Activated CD8-positive, alpha-beta memory T cell treated with anti-CD3 and anti-CD28 coated beads, Interleukin-2, amount 50 U/mL, for 1 hour (primary cell): ENCODE measurements around the gene PANX1.

Experiments used
- DNase-seq: peaks from one replicate; pipeline ENCODE4 v3.0.0-alpha.2; 2020; ENCODE audit errors: extremely low read depth

PANX1 gene

DNA sequence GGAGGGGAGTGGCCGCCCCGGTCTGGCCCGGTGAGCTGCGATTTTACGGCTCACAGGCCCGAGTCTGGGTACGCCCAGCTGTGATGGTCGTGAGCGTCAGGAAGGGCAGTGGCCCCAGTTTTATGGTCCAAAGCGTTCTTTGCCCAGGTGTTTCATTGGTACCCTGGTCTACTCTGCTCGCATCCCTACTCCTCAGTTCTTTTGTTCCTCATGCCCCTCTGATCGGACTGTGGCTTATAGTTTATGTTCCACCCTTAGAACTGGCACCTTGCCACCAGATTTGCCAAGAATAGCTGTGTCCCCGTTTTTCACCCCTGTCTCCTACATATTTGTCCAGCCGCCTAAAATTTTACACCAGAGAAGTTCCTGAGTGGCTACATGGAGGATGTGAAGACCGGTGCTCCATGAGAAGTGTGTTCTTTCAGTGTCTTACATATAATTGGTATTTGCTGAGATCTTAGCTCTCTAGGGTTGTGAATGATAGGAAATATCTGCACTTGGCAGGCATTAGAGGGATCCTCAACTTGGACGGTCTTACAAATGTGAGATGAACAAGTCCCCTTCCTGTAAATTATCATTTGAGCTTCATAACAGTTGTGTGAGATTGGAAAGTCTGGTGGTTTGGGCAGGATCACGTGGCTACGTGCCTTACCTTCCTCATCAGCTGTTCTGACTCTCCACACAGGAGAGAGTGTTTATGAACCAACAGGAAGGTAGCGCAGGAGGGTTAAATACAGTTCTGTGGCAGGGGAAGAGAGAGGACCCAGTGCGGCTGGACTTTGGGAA lies 1.1 kb downstream of the PANX1 start:
- DNase-seq, result no peak

DNA sequence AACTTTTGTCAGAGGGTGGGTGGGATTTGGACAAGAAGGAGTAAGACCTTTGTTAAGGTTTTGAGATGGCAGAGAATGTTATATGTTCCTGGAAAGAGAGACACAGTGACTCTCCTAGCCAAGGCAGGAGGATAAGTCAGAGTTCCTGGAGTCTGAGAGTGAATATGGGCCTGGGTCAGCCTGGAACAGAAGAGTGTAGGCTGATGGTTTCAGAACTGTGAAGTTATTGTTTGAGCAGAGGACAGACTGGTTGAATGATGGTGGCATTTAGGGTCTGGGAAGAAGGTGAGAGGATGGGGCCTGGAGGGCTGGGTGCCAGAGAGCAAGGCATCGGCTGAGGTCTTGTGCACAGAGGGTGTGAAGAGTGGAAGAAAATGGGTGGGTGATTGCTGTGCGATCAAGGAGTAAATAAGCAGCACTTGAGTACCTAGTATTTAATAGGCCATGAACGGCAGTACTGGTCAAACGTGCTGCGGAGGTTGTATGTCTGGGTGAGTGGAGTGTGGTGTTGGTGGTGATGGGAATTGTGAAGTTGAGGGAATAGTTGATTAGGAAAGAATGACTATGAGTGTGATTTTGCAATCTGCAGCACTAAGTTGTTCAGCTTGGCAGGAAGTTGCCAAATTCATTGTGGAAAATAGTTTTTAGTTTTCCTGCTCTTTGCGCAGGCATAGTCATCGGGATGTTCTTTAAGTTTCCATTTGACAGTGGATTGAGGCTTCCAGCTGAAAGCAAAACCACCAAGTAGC lies 1.8 kb downstream of the PANX1 start:
- DNase-seq, result no peak

DNA sequence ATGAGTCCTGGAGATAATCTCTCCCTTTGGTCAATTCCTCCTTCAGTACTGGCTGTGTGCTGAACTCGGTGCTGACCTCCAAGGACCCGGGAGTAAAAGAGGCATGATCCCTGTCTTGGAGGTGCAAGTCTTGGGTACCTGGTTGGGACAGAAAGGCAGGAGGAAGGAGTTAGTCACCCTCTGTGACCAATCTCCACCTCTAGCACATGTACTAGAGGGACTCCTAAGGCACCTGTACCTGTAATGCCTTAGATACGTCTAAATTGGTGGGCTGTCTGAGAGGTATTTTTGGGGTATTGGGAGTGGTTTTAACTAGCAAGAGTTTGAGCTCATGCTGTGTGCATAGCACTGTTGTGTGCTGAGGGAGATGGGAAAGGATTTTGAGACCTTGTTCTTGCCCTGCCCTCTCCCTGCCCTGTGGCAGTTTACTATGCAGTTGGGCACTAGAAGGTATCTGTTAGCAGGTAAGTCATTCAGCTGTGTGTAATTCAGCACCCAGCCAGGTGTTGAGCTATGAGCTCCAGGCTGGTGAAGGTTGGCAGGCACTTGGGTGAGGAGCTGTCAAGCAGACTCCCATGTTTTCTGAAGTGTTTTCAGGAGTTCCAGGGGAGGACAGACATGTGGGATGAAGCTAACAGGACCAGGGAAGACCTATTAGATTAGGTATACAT lies 2.5 kb downstream of the PANX1 start:
- no peak for DNase-seq

DNA sequence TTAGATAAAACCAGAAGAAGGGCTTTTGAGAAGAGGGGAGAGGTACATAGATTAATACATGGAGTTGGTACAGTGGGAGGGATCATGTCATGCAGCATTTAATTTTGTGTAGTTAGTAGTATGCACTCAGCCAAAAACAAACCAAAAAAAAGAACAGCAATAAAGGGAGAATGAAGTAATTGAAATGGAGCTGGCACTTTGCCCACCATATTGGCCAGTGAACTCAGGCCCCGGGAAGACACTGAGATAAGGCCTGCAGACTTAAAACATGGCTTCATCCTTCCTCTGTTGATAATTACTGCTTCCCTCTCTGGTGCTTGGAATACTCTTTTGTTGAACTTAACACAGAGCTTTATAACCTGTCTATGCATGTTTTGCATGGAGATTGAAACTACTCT lies 3.1 kb downstream of the PANX1 start:
- no peak for DNase-seq

DNA sequence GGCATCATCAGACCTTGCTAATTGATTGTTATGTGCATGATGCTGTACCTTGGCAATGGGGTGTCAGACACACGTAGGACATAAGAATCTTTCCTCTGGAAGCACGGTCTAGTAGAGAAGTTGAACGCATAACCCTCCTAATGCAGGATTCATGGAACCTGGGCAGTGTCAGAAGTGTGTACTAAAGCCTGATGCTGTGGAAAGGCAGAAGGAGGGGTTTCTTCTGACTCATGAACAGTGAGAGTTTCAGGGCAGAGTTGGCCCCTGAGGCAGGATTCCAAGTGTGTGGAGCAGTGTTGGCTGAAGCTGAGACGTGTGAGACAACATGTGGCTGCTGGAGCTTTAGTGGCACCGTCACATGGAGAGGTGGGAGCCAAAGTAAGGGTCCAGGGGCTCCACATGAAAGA lies 3.5 kb downstream of the PANX1 start:
- no peak for DNase-seq

DNA sequence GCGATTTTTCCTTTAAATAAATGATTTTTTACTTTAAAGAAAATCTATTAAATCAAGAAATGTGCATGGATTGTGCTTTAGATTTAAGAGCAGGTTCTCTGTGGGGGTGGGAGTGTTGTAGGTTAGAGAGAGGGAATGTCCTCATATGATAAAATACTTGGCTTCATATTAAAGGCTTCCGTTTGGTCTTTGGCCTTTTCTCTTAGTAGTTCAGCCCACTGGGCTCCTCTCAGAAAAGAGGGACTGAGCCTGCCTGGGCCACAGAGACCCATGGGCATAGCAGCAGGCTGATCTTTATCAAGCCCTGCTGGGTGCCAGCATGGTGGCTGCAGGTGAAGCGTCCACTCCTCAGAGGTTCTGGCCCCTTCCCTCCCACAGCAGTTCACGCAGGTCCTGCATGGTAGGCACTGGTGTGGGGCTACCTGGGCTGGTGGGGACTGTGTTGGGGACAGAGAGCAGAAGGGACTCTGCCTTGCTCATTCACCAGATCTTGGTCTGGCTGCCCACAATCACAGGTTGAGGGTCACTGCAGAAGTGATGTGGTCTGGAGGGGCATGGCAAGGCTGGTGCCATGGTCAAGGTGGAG lies 4.3 kb downstream of the PANX1 start:
- no peak for DNase-seq

DNA sequence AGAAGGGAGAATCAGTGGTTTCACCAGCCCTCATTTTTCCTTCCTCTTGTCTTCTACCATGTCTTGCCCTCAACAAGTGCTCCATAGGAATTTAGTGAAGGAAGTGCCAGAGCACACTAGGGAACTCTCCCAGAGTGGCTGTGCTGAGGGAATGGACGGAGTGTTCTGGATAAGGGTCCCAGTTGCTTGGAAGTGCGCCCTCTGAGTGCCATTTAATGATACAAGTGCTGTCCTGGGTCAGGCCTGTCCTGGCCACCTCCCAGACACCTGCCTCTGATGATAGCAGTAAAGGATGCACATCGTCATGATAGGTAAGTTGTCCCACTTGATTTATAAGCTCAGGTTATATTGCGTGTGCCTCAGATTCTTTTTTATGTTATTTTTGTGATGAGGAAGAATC lies 5.1 kb downstream of the PANX1 start:
- no peak for DNase-seq

- no peak for DNase-seq
These were observed 6.2 kb downstream of the PANX1 start for GRCh38 chr11:94134651-94135512.

DNA sequence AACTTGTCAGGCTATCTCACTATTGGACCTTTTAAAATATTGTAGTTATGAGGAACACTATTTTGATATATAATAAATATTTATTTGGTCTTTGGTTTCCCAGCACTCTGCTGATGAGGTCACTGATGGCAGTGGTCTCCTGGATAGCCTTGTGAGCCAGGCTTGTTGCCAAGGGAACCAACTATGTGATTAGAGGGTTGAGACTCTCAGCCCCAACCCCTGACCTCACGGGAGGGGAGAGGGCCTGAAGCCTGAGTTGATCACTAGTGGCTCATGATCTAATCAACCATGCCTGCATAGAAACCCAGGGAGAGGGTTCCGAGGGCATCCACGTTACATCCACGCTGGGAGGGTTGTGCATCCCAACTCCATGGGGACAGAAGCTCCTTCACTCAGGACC lies 10.8 kb downstream of the PANX1 start:
- DNase-seq, result no peak

DNA sequence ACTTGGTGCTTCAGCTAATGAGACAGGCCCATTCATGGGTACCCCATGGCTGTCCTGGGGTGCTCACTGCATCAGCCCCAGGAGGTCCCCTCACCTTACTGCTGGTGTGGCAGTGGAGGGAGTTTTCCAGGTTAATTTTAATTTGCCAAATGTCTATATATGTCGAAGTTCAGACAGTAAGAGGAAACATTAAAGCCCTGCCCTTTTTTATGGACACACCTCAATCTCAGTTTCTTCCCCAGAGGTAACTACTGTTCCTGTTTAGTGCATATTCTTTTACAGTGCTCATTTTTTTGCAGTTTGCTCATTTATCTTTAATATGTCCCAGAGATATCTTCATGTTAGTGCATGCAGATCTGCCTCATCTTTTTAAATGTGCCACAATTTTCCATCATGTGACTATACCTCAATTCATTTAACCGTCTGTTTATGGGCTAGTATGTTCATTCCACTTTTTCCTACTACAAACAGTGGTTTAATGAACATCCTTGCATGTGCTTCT lies 11.6 kb downstream of the PANX1 start:
- no peak for DNase-seq

GRCh38 chr11:94141511-94142307 lies 13.1 kb downstream of the PANX1 start:
- DNase-seq, result no peak

DNA sequence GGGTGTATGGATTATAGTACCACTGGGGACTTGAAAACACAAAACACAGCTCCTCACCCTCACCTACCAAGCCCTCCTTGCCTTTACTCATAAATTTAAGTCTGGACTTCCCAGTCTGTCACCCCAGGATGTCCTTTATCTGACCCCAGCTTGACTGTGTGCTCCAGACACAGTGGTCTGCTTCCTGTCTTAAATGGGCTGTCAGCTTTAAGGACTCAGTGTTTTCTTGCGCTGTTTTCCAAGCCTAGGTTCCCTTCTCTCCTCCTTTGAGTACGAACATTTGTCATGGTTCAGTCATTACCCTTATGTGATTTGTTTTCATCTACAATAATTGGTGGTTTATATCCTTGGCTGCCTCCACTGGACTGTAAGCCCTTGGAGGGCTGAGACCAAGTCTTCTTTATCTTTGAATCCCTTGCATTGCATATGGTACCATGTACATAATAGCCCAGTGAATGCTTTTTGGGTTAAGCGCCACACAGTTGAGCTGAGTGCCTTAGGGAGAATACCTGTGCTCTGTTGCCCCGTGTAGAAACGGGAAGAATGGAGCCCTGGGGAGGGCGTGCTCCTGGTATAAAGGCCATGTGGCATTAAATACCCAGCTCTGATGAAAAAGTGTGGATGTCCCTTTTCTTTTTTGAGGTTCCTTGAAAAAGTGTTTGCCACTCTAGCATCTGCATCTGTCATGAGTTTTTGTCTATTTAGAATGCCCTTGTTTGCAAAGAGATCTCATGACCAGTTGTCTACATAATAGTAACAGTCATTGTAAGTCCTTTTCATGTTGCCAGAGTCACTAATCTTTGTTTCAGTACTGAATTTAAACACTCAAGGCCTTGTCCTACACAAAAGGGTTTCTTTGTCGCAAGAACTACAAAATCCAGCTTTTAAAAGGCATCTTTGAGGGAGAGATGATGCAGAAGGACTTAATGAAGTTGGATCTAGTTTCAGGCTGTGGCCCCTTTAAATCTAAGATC lies 14.0 kb downstream of the PANX1 start:
- DNase-seq, result no peak

DNA sequence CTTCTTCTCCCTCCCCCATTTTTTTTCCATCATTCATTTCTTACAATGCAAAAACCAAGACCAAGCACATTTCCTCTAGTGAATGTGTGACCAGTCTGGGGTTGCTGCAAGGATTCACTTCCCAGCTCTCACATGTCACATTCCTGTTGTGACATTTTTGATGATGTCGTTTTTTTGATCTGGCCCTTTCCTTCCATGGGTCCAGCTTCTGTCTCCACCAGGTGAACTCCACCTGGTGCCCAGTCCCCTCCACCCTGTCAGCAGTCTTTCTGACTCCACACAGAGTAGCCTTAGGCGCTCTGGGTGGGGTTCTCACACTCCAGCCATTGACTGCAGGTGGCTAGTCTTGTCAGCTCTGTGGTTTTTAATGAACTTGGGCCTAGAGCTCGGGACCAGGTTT lies 15.6 kb downstream of the PANX1 start:
- no peak for DNase-seq

- DNase-seq, result no peak
These were observed 16.0 kb downstream of the PANX1 start for GRCh38 chr11:94144664-94145063.

GRCh38 chr11:94145431-94145830 lies 16.8 kb downstream of the PANX1 start:
- DNase-seq, result no peak

DNA sequence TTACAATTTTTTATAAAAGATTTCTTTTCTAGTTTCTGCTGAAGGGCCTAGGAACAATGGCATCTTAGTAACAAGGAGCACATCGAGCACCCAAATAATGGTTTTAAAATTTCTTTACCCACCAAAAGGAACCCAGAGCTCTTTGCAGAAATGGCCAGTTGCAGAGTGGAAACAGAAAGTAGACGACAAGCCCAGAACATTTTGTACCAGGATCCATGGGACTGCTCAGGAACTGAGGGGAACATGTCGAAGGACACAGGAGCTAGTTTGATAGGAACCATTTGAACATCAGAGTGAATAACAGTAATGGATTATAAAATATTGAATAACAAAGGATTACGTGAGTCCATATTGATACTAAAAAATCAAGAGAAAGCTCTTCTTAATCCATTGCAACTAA lies 17.3 kb downstream of the PANX1 start:
- DNase-seq, result no peak

- no peak for DNase-seq
These were observed 18.8 kb downstream of the PANX1 start for GRCh38 chr11:94147433-94147845.

DNA sequence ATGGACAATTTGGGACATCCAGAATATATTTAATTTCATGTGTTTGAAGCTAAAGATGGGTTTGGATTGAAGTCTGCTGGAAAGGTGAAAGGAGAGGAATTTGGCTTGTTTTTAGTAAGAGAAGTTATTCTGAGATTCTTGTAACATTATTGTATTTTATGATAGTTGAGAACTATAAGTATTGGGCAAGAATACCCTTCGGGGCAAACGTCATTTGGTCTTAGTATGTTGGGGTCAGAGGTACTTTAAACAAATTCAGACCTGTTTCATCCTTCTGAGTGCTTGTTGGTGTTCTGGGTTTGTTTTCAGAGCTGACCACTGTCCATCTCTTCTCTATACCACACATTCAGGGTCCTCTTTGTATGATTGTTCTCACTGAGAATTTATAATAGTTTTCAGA lies 19.5 kb downstream of the PANX1 start:
- DNase-seq, result no peak

DNA sequence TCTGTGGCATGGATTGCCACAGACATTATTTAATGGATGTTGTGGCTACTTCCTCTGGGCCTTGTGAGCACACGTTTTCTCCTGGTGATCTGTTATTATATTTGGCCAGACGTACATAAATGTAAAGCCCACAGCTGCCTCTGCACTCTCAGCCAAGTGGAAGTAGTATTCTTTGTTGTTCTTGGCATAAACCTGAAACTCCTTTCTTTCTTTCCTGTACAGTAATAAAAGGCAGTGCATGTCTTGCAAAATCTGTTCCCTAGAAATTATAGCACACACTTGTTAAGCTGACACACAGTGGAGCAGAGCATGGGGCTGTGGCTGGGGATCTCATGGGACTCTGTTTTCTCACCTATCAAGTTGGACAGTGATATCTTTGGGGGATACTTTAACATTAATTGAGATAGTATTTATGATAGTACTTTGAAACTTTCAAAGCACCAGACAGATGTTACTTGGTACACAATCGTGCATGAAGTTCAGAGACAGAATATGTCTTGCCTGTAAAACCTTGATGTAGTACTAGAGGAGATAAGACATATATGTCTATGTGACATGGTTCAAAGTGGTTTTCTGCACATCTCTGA lies 20.9 kb downstream of the PANX1 start:
- no peak for DNase-seq
